T-helper 1 cell (primary cell): ENCODE results near the gene CASP8.
A peak's percentile ranks its signal among the peaks of the same experiment; 100 is the strongest.

Experiments
- DNase-seq, 5 donors: peaks; one replicate each; pipeline ENCODE4 v3.0.0-alpha.2; 2012 to 2020

Gene CASP8

DNA sequence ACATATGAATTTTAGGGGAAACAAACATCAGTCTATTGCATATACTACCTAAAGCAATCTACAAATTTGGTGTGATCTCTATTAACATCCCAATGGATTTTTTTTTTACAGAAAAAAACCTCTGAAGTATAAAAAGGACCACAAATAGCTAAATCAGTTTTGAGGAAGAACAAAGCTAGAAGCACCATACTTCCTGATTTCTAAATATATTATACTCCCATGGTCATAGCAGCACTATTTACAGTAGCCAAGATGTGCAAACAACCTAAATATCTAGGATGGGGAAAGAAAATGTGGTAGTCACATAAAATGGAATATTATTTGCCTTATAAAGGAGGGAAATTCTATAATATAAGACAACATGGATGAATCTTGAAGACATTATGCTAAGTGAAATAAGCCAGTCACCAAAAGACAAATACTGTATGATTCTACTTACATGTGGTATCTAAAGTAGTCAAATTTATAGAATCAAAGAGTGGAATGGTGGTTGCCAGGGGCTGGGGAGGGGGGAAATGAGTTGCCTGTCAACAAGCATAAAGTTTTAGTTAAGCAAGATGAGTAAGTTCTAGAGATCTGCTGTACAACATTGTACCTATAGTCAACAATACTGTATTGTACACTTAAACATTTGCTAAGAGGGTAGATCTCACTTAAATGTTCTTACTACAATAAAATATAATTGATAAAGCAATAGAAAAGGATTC is 17.6 kb upstream of the CASP8 start:
- no peak for DNase-seq

DNA sequence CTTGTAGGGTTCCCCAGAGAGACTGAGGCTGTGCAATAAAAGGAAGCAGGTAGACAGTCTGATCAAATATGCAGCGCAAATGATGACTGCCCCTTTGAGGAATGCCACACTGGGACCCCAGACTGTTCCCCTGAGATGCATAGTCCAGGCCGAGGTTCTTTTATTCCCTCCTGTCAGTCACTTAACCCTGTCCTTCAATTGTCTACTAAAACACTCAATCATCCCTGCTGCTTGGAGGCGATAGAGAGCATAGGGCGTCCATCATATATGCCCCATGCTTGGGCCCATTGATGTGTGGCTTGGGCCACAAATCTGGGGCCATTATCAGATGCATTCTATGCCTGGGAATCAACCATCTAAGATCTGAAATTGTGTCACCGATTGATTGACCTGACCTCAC is 15.5 kb upstream of the CASP8 start:
- no peak for DNase-seq

- no peak for DNase-seq
Observed at GRCh38 chr2:201246280-201246679, 14.1 kb upstream of the CASP8 start.

DNA sequence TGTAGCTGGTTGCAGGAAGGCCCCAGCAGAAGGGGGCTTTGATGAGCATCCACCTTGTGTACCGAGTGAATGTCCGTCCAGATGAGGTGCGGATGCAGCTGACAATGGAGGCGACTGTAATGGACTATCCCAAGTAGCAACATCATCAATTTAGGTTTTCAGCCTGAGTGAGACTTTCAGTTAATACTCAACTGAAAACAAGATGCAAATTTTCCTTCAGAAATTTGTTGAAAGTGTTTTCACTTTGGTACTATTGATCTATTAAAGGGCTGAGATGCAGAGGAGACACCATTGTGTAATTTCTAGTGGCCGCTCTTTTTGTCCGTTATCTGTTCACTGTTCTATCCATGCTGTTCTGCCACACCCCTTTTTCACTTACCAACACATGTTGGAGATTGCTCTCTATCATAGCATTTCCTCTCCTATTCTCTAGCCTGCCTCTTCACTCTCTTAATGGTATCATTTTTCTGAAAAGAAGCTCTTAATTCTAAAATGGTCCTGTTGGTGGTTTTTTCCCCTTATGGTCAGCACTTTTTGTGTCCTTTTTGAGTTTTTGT is 12.0 kb upstream of the CASP8 start:
- DNase-seq: no peak

DNA sequence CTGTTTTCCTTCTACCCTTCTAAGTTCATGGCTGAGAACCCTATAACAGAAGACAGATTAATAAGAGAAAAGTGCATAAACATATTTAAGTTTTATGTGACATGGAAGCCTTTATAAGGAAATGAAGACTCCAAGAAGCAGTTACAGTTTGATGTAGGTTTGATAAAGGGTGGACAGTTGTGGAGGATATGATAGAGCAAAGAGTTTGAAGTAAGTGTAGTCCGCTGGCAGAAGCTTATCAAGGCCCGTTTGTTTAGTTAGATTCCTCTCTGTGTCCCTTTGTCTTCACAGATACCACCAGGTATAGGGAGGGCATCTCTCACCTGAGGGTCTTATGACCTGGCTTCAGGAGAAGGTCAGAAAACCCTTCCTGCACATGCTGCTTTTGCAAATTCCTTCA is 10.4 kb upstream of the CASP8 start:
- no peak for DNase-seq

GRCh38 chr2:201250741-201251140 is 9.6 kb upstream of the CASP8 start:
- DNase-seq: no peak

- DNase-seq: peak in 1 of 5 donors; percentile 56
Observed at GRCh38 chr2:201254081-201254730, 6.1 kb upstream of the CASP8 start.

GRCh38 chr2:201255408-201256033 is 4.8 kb upstream of the CASP8 start:
- DNase-seq: no peak

DNA sequence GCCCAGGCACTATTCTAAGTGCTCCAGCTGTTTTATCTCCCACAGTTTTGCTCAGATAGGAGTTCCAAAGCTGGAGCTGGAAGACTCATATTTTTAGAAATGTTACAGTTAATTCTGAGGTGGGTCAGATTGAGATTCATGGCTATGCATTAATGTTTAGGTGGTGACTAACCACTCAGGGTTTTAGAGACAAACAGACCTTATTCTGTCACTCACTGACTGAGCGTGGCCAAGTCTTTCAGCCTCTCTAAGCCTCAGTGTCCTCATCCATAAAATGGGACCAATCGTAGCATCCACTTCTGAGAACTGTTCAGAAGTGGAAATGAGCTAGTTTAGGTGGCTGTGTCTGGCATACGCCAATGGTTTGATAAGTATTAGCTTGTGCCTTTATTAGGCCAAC is 4.3 kb upstream of the CASP8 start:
- no peak for DNase-seq

GRCh38 chr2:201257381-201257955 is 2.9 kb upstream of the CASP8 start:
- peak in 4 of 5 donors; percentile 43 to 71 (median 49) for DNase-seq

GRCh38 chr2:201257956-201258665 is 2.2 kb upstream of the CASP8 start:
- peak; percentile 81 to 98 (median 89) for DNase-seq

GRCh38 chr2:201258666-201259615 is 1.4 kb upstream of the CASP8 start:
- DNase-seq: peak in 1 of 5 donors; percentile 28

DNA sequence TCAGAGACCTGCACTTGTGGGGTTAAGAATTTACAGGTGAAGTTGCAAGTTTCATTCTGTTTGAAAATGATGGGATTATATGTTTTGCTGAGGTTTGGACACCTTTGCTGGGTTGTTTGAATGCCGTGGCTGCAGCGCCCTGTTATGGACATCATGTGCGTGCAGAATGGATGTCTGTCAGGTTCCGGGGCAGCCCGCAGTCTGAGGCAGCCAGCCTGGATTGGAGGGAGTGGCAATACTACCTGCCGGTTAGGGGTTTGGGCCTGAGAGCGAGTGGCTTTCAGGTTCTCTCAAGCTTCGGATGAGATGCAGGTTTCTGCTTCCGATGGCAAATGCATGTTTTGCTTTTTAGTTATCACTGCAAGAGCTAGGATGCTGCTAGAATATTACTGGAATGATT is 1.1 kb downstream of the CASP8 start:
- peak; percentile 23 to 83 (median 46) for DNase-seq

- peak in 1 of 5 donors; percentile 45 for DNase-seq
Observed at GRCh38 chr2:201261906-201262305, 1.6 kb downstream of the CASP8 start.

- DNase-seq: peak in 1 of 5 donors; percentile 80
Observed at GRCh38 chr2:201262718-201263117, 2.4 kb downstream of the CASP8 start.

GRCh38 chr2:201263779-201264178 is 3.4 kb downstream of the CASP8 start:
- DNase-seq: peak in 1 of 5 donors; percentile 48

- DNase-seq: no peak
Observed at GRCh38 chr2:201264472-201265173, 4.3 kb downstream of the CASP8 start.

DNA sequence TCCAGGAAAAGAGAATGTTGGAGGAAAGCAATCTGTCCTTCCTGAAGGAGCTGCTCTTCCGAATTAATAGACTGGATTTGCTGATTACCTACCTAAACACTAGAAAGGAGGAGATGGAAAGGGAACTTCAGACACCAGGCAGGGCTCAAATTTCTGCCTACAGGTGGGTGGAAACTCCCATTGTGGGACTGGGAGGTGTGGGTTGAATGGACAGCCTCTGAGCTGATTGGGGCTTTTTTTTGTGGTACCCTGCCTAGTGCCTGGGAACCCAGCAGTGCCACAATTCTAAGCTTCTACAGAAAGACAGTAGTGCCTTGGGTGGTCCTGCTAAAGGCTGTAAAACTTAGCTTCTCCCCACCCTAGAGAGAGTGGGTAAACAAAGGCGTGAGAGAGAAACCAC is 6.3 kb downstream of the CASP8 start:
- no peak for DNase-seq

DNA sequence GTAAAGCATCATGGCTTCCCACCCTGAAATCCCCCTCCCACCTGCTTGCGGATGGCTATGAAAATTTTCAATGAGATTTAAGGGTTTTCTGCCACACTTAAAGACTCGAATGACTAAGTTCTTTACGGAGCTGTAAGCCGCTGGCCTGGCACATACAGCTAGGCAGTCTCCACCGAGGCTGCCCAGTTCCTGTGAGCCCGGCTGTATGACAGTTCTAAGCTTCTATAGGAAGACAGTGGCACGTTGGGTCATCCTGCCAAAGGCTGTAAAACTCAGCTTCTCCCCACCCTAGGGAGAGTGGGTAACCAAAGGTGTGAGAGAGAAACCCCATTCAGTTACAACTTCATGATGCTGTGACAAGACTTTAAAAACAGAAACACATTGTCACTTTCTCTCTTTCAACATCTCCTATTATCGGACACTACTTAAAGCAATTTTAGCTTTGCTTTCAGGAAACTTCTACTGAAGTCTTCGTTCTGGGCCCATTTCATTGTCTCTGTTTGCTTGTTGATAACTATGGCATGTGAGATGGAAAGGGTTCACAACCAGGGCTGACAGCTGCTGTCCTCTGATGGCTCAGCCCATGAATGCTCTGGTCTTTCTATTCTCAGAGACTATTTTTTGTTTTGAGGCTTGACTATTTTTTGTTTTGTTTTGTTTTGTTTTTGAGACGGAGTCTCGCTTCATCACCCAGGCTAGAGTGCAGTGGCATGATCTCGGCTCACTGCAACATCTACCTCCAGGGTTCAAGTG is 7.1 kb downstream of the CASP8 start:
- DNase-seq: no peak

GRCh38 chr2:201269764-201270163 is 9.4 kb downstream of the CASP8 start:
- DNase-seq: no peak
